Activated CD4-positive, alpha-beta T cell treated with anti-CD3 and anti-CD28 coated beads, Interleukin-2, amount 50 U/mL, for 16 hours (primary cell): Measurements from ENCODE around the gene ADGRF4.
A peak's percentile ranks its signal among the peaks of the same experiment; 100 is the strongest.

Source experiments
- DNase-seq: peaks from one replicate; pipeline ENCODE4 v3.0.0-alpha.2; 2020

ADGRF4 gene

GRCh38 chr6:47681201-47681990 is 17.0 kb upstream of the ADGRF4 start:
- DNase-seq, result no peak

- DNase-seq, result no peak
Measured at GRCh38 chr6:47686411-47686810, 12.0 kb upstream of the ADGRF4 start.

DNA sequence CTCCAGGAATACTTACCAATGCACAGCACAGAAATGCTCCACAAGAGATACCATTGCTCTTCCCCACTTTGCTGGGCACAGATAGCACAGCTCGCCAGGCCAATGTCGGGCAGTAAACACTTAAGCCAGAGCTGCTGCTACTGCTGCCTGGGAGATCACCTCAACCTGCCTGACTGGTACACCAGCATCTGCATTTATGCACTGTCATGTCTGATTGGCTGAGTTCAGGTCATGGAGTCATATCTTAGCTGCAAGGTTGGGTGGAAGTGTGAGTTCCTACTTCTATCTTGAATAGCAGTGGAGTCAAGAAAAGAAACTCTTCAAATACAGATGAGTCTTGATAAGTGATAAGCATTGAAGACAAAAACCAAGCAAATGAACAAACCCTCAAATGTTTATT is 10.9 kb upstream of the ADGRF4 start:
- DNase-seq, result no peak

DNA sequence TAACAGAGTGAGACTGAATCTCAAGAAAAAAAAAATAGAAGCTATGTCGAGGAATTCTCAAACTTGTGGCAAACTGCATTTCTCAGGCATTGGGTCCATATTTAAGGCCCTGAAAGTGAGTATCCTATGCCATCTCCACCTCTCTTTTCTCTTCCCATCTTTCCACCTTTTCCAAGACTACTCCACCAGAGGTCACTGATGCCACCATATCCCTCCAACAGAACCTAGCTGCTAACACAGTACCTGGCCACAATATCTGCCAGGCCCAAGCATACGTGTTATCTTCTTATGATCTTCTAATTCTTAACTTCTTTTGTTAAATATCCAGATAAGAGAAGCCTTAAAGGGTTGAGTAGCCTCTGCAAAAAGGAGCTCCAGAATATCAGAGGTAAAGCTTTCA is 8.2 kb upstream of the ADGRF4 start:
- DNase-seq, result no peak

DNA sequence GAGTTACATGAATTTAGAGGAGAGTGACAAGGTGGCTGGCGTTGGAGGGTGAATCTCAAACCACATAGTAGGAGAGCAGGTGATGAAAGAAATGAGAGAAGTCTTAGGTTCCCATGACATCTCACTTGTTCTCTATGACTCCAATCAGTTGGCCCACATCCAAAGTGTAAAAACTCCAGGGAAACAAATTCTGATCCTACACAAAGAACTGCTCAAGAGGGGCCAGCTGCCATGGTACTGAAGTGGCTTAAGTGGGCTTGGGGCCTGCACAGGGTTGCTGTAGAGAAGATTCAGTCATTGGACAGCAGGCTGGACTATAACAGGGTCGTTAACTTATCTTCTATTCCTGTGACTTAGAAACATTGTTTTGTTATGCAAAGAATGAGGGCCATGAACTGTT is 7.6 kb upstream of the ADGRF4 start:
- no peak for DNase-seq

GRCh38 chr6:47697925-47698324 is 455 bp upstream of the ADGRF4 start:
- no peak for DNase-seq

- DNase-seq, result no peak
Measured at GRCh38 chr6:47700053-47700452, 1.7 kb downstream of the ADGRF4 start.

GRCh38 chr6:47700596-47700995 is 2.2 kb downstream of the ADGRF4 start:
- DNase-seq, result no peak

GRCh38 chr6:47701363-47701762 is 3.0 kb downstream of the ADGRF4 start:
- DNase-seq, result peak; percentile 30

DNA sequence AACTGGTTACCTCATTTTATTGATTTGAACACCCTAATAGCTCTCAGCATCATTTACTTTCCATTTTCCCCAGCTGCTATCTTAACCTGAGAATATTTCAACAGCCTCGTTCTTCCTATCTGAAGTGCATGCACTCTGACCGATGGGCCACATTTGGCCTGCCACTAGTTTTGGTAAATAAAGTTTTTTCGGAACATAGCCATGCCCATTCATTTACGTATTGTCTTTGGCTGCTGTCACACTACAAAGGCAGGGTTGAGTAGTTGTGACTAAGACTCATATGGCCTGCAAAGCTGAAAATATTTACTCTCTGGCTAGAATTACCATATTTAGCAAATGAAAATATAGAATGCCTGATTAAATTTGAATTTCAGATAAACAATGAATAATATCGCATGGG is 10.8 kb downstream of the ADGRF4 start:
- no peak for DNase-seq

GRCh38 chr6:47710295-47710694 is 11.9 kb downstream of the ADGRF4 start:
- no peak for DNase-seq

DNA sequence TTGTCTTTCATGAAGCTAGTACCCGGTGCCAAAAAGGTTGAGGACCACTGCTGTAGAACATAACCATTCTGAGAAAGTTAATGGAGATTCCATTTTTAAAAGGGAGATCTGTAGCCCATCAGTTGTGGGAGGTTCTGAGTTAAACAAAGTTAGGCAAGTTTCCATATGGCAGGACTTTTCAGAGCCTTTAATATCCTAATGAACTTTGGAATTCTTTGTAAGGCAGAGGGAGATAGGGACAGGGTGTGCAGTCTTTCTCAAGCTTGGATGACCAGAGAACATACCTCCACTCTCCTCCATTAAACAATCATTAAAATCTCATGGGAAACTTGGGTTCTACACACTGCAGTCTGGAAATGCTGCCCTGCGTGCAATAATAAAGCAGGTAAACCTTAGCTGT is 14.8 kb downstream of the ADGRF4 start:
- DNase-seq, result no peak

- no peak for DNase-seq
Measured at GRCh38 chr6:47714802-47715201, 16.4 kb downstream of the ADGRF4 start.

DNA sequence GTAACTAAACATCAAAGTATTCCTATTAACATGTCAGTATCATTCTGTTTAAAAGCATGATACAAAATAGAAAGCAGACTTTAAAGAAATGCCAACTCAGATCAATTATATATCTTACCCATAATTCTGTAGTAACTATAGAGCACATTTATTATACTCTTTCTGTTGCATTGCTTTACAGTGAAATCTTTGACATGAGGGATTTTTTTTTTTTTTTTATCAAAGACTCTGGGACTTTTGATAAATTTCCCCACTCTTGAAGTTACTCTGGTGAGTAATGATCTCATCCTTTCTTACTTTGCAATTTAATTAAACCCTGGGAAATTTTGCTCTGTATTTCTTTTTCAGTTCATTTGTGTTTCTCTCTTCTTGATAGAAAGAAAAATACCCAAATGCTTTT is 17.4 kb downstream of the ADGRF4 start:
- DNase-seq, result no peak

DNA sequence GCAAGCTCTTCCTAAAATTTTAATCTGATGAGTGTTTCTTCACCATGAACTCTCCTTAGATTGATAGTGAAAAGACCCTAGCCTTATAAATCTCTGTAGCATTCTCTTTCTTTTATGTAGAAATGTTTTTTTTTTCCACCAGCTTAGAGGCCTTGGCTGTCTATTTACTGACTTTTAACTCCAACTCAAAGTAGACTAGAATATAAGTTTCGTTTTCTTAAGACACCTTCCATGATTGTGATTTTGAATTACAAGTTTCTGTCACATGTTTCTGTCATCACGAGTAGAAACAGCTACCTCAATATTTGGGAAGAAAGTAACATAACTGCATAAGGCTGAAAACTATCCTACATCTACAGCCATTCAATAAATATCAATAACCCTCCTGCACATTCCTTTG is 17.8 kb downstream of the ADGRF4 start:
- DNase-seq, result no peak

- DNase-seq, result no peak
Measured at GRCh38 chr6:47718571-47718970, 20.2 kb downstream of the ADGRF4 start.

DNA sequence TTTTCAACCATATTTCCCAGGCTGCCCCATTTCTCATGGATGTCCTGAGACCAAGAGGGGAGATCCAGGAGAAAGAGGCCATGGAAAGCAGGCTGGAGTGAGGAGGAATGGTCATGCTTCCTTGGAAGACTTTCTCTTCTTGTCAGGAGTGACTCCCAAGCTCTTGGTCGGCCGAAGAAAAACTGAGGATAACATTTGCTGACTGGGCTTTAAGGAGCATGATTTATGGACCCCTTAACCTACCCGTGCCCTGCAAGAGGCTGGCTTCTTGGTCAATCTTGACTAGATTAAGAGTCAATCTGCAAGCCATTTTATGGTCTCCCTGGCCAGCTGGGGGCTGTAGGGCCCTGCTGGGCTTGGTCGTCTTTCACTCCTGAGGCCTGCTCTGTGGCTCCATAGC is 22.8 kb downstream of the ADGRF4 start:
- DNase-seq, result no peak

DNA sequence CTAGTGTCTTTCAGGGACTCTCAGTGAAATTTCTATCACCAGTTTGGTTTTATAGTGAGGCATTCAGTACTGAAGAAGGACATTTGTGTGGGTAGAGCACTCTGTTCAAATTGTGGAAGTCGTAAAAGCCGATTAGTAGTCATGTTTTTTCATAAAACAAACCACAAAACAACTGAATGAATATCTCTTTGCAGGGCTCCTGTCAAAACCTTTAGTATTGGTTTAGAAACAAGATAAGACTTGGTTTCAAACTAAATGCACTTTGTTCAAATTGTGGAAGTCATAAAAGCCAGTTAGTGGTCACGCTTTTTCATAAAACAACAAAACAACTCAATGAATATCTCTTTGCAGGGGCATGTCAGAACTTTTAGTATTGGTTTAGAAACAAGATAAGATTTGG is 23.8 kb downstream of the ADGRF4 start:
- peak; percentile 6 for DNase-seq

DNA sequence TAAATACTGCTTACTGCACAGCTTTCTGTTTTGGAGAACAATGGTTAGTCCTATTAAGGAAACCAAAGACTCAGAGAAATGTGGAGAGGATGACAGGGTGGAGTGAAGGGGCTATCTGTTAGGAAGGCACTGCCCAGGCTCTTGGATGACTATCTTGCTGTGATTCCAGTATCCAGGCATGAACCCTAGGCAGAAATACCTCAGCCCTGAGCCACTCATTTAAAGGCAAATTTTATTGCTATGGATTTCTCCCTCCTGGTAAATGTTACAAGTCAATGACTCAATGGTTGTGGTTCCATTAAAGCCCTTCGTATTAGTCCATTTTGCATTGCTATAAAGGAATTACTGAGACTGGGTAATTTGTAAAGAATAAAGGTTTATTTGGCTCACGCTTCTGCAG is 25.9 kb downstream of the ADGRF4 start:
- no peak for DNase-seq

DNA sequence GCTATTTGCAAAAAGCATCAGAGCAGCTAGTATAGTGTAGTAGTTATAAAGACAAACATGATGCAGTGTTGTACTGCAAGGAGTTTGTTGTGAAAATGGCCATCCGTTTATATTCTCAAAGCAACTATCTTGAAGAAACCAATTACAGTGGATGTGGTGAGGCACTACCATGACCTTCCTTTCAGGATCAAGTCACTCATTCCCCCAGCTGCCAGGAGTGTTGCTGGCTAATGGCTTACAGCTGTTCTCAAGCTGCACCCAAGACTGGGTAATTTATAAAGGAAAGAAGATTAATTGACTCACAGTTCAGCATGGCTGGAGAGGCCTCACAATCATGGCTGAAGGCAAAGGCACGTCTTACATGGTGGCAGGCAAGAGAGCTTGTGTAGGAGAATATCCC is 29.0 kb downstream of the ADGRF4 start:
- DNase-seq, result no peak

GRCh38 chr6:47729019-47729418 is 30.6 kb downstream of the ADGRF4 start:
- DNase-seq, result no peak

GRCh38 chr6:47729457-47729856 is 31.1 kb downstream of the ADGRF4 start:
- no peak for DNase-seq

DNA sequence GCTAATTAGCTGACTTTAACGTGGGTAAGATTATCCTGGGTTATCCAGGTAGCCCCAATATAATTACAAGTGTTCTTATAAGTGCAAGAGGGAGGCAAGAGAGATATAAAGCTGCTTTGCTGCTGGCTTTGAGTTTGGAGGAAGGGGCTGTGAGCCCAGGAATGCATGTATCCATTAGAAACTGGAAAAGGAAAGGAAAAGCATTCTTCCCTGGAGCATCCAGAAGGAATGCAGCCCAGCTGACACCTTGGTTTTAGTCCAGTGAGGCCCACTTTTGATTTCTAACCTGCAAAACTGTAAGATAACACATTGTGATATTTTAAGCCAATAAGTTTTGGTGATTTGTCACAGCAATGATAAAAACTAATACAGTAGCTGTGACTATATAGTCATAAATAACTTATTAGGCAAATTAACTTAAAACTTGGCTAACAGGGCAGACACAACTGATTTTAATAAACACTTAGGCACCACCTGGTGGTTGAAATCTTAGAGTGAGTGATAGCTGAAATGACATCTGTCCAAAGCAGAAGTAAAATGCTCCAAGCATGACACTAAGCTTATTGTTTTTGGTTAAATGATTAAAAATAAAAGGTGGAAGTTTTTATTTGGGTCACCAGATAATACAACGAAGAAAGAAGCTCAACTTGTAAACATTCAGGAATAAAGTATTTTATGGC is 35.6 kb downstream of the ADGRF4 start:
- no peak for DNase-seq

- DNase-seq, result no peak
Measured at GRCh38 chr6:47734831-47735481, 36.6 kb downstream of the ADGRF4 start.
